Measurements from ENCODE around the gene CHADL.
A peak's percentile ranks its signal among the peaks of the same experiment; 100 is the strongest.

The CHADL gene

GRCh38 chr22:41242396-41243117 is 1.8 kb upstream of the CHADL start (continued):
- no peak for TF ChIP-seq ZNF311 (tag by site-specific recombination; IDR thresholded peaks at IDR 0.05; ENCODE audit: borderline replicate concordance)
- no peak for TF ChIP-seq EGR2 (tag by site-specific recombination; IDR thresholded peaks at IDR 0.05; ENCODE audit: low read depth)
- TF ChIP-seq ZSCAN30 (tag by site-specific recombination; IDR thresholded peaks at IDR 0.05), result no peak
- TF ChIP-seq ZNF514 (tag by site-specific recombination; IDR thresholded peaks at IDR 0.05), result no peak
- TF ChIP-seq ZNF280D (tag by site-specific recombination; IDR thresholded peaks at IDR 0.05), result no peak; the same call in 1 of the 2 replicates
- no peak for TF ChIP-seq ZNF433 (tag by site-specific recombination; IDR thresholded peaks at IDR 0.05; ENCODE audit: low read depth)
- TF ChIP-seq ZNF76 (tag by site-specific recombination; IDR thresholded peaks at IDR 0.05; ENCODE audit: borderline replicate concordance, low read depth), result no peak
- no peak for TF ChIP-seq ZNF10 (tag by site-specific recombination; IDR thresholded peaks at IDR 0.05)
- no peak for TF ChIP-seq ZNF423 (tag by site-specific recombination; IDR thresholded peaks at IDR 0.05)
- no peak for TF ChIP-seq ZBTB7A (tag by site-specific recombination; IDR thresholded peaks at IDR 0.05; ENCODE audit: low read depth)
- no peak for TF ChIP-seq ZFP37 (tag by site-specific recombination; IDR thresholded peaks at IDR 0.05)
- no peak for TF ChIP-seq ZBTB8A (tag by site-specific recombination; IDR thresholded peaks at IDR 0.05)
- TF ChIP-seq, protein P1, sequence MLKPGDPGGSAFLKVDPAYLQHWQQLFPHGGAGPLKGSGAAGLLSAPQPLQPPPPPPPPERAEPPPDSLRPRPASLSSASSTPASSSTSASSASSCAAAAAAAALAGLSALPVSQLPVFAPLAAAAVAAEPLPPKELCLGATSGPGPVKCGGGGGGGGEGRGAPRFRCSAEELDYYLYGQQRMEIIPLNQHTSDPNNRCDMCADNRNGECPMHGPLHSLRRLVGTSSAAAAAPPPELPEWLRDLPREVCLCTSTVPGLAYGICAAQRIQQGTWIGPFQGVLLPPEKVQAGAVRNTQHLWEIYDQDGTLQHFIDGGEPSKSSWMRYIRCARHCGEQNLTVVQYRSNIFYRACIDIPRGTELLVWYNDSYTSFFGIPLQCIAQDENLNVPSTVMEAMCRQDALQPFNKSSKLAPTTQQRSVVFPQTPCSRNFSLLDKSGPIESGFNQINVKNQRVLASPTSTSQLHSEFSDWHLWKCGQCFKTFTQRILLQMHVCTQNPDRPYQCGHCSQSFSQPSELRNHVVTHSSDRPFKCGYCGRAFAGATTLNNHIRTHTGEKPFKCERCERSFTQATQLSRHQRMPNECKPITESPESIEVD (tag by site-specific recombination; IDR thresholded peaks at IDR 0.05), result no peak
- no peak for TF ChIP-seq MYNN (tag by site-specific recombination; IDR thresholded peaks at IDR 0.05; ENCODE audit: borderline replicate concordance)
- no peak for TF ChIP-seq REPIN1 (tag by site-specific recombination; IDR thresholded peaks at IDR 0.05; ENCODE audit: low read depth)
- no peak for TF ChIP-seq ZNF558 (tag by site-specific recombination; IDR thresholded peaks at IDR 0.05)
- TF ChIP-seq, protein P2, sequence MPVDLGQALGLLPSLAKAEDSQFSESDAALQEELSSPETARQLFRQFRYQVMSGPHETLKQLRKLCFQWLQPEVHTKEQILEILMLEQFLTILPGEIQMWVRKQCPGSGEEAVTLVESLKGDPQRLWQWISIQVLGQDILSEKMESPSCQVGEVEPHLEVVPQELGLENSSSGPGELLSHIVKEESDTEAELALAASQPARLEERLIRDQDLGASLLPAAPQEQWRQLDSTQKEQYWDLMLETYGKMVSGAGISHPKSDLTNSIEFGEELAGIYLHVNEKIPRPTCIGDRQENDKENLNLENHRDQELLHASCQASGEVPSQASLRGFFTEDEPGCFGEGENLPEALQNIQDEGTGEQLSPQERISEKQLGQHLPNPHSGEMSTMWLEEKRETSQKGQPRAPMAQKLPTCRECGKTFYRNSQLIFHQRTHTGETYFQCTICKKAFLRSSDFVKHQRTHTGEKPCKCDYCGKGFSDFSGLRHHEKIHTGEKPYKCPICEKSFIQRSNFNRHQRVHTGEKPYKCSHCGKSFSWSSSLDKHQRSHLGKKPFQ (tag by site-specific recombination; IDR thresholded peaks at IDR 0.05), result peak; percentile 33; the same call in 1 of the 2 replicates
- TF ChIP-seq ZNF521 (tag by site-specific recombination; IDR thresholded peaks at IDR 0.05), result no peak
- TF ChIP-seq ZNF555 (tag by site-specific recombination; conservative IDR thresholded peaks at IDR 0.05), result no peak
- no peak for TF ChIP-seq ZNF707 (tag by site-specific recombination; IDR thresholded peaks at IDR 0.05)
- TF ChIP-seq, protein P3, sequence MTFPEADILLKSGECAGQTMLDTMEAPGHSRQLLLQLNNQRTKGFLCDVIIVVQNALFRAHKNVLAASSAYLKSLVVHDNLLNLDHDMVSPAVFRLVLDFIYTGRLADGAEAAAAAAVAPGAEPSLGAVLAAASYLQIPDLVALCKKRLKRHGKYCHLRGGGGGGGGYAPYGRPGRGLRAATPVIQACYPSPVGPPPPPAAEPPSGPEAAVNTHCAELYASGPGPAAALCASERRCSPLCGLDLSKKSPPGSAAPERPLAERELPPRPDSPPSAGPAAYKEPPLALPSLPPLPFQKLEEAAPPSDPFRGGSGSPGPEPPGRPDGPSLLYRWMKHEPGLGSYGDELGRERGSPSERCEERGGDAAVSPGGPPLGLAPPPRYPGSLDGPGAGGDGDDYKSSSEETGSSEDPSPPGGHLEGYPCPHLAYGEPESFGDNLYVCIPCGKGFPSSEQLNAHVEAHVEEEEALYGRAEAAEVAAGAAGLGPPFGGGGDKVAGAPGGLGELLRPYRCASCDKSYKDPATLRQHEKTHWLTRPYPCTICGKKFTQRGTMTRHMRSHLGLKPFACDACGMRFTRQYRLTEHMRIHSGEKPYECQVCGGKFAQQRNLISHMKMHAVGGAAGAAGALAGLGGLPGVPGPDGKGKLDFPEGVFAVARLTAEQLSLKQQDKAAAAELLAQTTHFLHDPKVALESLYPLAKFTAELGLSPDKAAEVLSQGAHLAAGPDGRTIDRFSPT (tag by site-specific recombination; IDR thresholded peaks at IDR 0.05), result 0 out of 2 replicates have a peak, but pooled peaks have one; percentile 21

Measured in HEK293 (cell line).